OCI-LY1 (cell line): Measurements from ENCODE around the gene TMPRSS11E.

Source experiments
- EZH2 ChIP-seq: fragments of 200-600 bp; sonication (generic), shearing (Covaris generic); IDR thresholded peaks from 2 replicates; pipeline ENCODE4 v1.8.0; 2017; ENCODE audit warnings: borderline replicate concordance, mixed run types, mild to moderate bottlenecking, antibody characterized with exemption, low read length, moderate library complexity, mixed read lengths
- TF ChIP-seq, protein P1 (sequence below): fragments of 200-600 bp; sonication (generic), shearing (Covaris generic); IDR thresholded peaks from 2 replicates; pipeline ENCODE4 v1.5.1; 2017; ENCODE audit warnings: mild to moderate bottlenecking, antibody characterized with exemption, low read length, moderate library complexity, mixed read lengths

DNA sequence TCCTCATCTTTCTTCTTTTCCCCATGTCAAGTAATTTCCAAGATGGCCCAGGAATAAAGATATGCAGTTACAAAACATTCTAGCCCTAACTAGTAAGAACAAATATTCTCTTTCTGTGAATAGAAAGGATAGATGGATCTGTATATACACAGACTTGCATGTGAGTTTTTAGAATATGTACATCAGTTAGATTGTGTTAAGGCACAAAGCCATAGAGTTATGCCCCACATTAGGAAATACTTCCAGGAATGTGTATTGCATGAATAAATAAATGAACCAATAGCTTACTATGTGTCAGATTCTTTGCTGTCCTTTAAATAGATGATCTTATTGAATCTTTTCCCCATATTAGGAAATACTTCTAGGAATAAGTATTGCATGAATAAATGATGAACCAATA, 46.0 kb upstream of the TMPRSS11E start:
- TF ChIP-seq, protein P1, sequence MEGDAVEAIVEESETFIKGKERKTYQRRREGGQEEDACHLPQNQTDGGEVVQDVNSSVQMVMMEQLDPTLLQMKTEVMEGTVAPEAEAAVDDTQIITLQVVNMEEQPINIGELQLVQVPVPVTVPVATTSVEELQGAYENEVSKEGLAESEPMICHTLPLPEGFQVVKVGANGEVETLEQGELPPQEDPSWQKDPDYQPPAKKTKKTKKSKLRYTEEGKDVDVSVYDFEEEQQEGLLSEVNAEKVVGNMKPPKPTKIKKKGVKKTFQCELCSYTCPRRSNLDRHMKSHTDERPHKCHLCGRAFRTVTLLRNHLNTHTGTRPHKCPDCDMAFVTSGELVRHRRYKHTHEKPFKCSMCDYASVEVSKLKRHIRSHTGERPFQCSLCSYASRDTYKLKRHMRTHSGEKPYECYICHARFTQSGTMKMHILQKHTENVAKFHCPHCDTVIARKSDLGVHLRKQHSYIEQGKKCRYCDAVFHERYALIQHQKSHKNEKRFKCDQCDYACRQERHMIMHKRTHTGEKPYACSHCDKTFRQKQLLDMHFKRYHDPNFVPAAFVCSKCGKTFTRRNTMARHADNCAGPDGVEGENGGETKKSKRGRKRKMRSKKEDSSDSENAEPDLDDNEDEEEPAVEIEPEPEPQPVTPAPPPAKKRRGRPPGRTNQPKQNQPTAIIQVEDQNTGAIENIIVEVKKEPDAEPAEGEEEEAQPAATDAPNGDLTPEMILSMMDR, result no peak
- no peak for TF ChIP-seq EZH2
